GM12878 (cell line): Measurements from ENCODE around the gene RAD18.

ENCODE experiments used
- EZH2 ChIP-seq: IDR thresholded peaks from 2 replicates; pipeline ENCODE4 v1.6.1; 2012; ENCODE audit warnings: low read depth, mild to moderate bottlenecking, control low read depth, inconsistent platforms, low read length, borderline replicate concordance; ENCODE audit not compliant: control insufficient read depth
- NFXL1 ChIP-seq: fragments of 450-650 bp; IDR thresholded peaks from 2 replicates; pipeline ENCODE4 v1.6.1; 2017; ENCODE audit warnings: antibody characterized with exemption, mild to moderate bottlenecking, borderline replicate concordance
- TF ChIP-seq, protein P1 (sequence below), 3 experiments: IDR thresholded peaks in 2 of 3; conservative IDR thresholded peaks in 1 of 3; 2 replicates each; pipeline ENCODE4 v1.5.1; 2011; ENCODE audit warnings: low read depth in 3 of 3, low read length in 3 of 3, mild to moderate bottlenecking in 3 of 3, control low read depth in 2 of 3, moderate library complexity in 2 of 3, inconsistent platforms in 1 of 3, mixed read lengths in 1 of 3; ENCODE audit not compliant: control insufficient read depth in 2 of 3, insufficient read depth in 1 of 3; ENCODE audit errors: extremely low read depth in 1 of 3

DNA sequence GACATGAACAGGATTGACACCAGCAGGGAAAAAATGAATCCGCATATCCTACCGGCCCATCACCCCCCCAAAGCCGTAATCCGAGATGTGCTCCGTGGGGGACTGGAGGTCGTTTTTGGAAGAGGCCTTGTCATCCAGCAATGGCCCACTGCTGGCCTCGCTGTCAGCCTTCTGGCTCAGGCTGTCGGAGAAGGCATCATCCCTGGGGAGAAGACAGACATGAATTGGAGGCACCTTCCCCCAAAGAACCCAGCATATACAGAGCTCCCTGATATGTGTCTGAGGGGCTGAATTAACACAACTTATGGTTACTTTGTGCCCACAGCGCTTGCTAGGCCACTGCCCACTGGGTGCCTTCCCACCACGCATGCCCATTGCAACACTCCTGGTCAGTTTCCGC, 29.6 kb upstream of the RAD18 start:
- TF ChIP-seq EZH2 (no peak), NFXL1 (no peak)
- TF ChIP-seq, protein P1, sequence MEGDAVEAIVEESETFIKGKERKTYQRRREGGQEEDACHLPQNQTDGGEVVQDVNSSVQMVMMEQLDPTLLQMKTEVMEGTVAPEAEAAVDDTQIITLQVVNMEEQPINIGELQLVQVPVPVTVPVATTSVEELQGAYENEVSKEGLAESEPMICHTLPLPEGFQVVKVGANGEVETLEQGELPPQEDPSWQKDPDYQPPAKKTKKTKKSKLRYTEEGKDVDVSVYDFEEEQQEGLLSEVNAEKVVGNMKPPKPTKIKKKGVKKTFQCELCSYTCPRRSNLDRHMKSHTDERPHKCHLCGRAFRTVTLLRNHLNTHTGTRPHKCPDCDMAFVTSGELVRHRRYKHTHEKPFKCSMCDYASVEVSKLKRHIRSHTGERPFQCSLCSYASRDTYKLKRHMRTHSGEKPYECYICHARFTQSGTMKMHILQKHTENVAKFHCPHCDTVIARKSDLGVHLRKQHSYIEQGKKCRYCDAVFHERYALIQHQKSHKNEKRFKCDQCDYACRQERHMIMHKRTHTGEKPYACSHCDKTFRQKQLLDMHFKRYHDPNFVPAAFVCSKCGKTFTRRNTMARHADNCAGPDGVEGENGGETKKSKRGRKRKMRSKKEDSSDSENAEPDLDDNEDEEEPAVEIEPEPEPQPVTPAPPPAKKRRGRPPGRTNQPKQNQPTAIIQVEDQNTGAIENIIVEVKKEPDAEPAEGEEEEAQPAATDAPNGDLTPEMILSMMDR (IDR thresholded peaks at IDR 0.05 in 2 of 3, conservative IDR thresholded peaks at IDR 0.05 in 1 of 3; ENCODE audit: control insufficient read depth in 2 of 3, extremely low read depth in 1 of 3, insufficient read depth in 1 of 3, low read depth in 3 of 3, low read length in 3 of 3) = no peak
